BJ (cell line): ENCODE results near the gene NAA10. TPM values are rescaled to one million over a fixed set of nuclear protein-coding genes. Genes with fewer than 3 reads are reported as not detected.

Experiments
- CTCF ChIA-PET: fragments of 350-600 bp; formaldehyde crosslinking; extraction: SDS; loops from one replicate; lab custom pipeline; 2021; ENCODE audit warnings: antibody characterized with exemption, inconsistent platforms; lab: Yijun Ruan, JAX
- POLR2A ChIA-PET: fragments of 300-600 bp; sonication (Branson Sonifier 250); formaldehyde crosslinking; extraction: SDS; loops from one replicate; lab custom pipeline; 2021; ENCODE audit warnings: antibody characterized with exemption; lab: Charles Lee
- DNase-seq: peaks from one replicate; pipeline ENCODE4 v3.0.0-alpha.2; 2011; ENCODE audit warnings: low read depth
- H3K27me3 ChIP-seq: 2 replicates; pipeline ENCODE4 v1.6.0; 2011; ENCODE audit warnings: low read length; ENCODE audit not compliant: control insufficient read depth, insufficient read depth
- H3K36me3 ChIP-seq: 2 replicates; pipeline ENCODE4 v1.5.1; 2011; ENCODE audit warnings: low read length; ENCODE audit not compliant: control insufficient read depth, insufficient read depth
- H3K4me3 ChIP-seq: 2 replicates; pipeline ENCODE4 v1.5.1; 2011; ENCODE audit warnings: low read depth, mild to moderate bottlenecking, control low read depth, low read length
- polyA plus RNA-seq: library from polyadenylated mRNA; depleted of rRNA; stranded (reverse); fragments of >200 nt; gene quantifications from 2 replicates; pipeline ENCODE4 v1.2.3, GENCODE V29; 2011
- TF ChIP-seq, protein P1 (sequence below): IDR thresholded peaks from 2 replicates; pipeline ENCODE4 v1.5.1; 2011; ENCODE audit warnings: low read depth, mild to moderate bottlenecking, control low read depth, inconsistent platforms, low read length, moderate library complexity; ENCODE audit not compliant: insufficient read depth

NAA10 gene
- polyA plus RNA-seq, 1 experiment: 76.0 TPM

DNA sequence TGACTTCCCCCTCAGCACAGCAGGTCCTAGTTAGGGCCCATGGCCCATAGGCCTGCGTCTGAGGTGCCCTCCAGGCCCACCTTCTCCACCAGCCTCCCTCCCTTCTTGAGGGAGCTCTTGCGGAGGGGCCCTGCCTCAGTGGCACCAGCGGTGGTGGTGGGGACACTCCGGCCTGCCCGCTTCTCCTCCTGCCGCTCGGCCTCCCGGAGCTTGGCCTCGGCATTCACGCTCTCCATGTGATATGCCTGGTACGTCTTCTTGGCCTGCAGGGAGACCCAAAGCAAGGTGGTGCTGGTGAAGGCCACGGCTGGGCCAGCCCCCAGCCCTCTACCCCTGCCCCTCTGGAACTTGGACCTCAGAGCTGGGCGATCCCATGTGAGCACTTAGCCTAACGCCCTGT is 14.3 kb downstream of the NAA10 start:
- ChIA-PET CTCF (interaction anchor here (0.7 kb wide), 1 partner anchor 128 kb away, joined by 3 read pairs; no protein-coding TSS in a partner anchor), POLR2A (no interaction called here)
- no peaks in the 10 kb centered on the region for H3K27me3 ChIP-seq
- no peak overlapping the region for H3K4me3 ChIP-seq
- DNase-seq: no peak
- H3K36me3 ChIP-seq: no peaks in the 10 kb centered on the region
- TF ChIP-seq, protein P1, sequence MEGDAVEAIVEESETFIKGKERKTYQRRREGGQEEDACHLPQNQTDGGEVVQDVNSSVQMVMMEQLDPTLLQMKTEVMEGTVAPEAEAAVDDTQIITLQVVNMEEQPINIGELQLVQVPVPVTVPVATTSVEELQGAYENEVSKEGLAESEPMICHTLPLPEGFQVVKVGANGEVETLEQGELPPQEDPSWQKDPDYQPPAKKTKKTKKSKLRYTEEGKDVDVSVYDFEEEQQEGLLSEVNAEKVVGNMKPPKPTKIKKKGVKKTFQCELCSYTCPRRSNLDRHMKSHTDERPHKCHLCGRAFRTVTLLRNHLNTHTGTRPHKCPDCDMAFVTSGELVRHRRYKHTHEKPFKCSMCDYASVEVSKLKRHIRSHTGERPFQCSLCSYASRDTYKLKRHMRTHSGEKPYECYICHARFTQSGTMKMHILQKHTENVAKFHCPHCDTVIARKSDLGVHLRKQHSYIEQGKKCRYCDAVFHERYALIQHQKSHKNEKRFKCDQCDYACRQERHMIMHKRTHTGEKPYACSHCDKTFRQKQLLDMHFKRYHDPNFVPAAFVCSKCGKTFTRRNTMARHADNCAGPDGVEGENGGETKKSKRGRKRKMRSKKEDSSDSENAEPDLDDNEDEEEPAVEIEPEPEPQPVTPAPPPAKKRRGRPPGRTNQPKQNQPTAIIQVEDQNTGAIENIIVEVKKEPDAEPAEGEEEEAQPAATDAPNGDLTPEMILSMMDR: no peak

DNA sequence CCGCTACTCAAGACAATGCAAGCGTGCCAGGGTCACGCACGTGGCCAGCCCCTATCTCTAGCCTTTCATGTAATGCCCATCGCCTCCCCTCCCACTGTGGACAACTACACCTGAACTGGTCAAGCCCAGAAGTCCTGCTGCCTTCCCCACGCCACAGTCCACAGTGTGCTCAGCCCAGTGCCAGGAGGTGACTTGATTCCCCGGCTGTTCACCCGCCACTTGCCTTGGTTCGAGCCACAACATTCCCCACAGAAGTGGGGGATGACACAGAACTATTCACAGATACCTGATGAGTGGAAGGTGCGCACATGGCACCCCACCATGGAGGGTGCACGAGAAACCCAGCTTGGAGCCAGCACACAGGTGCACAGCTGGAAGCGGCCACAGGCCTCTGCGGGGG is 15.6 kb downstream of the NAA10 start:
- no peaks in the 10 kb centered on the region for H3K27me3 ChIP-seq
- POLR2A ChIA-PET: no interaction called here

DNA sequence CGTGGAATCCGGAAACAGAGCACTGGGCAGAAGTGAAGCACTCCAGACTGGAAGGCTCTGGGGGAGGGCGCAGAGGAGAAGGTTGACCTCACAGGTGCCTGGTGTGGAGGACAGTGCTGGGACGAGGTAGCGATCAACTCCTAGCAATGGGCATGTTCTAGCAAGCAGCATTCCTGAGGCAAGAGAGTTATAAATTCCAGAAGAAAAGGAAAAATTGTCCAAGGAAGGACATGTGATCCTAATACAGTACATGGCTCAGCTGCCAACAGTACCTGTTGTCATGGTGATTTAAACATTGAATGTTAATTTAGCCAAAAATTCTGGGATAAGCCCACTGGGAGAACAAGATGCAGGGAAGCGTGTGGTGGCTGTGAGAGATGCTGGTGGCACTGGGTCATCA is 17.0 kb downstream of the NAA10 start:
- no peaks in the 10 kb centered on the region for H3K36me3 ChIP-seq
- no peaks in the 10 kb centered on the region for H3K27me3 ChIP-seq
- ChIA-PET CTCF (no interaction called here), POLR2A (no interaction called here)
- TF ChIP-seq, protein P1: no peak
- no peak overlapping the region for H3K4me3 ChIP-seq
- DNase-seq: no peak

More for the DNA sequence above, 15.6 kb downstream of the NAA10 start:
- no peaks in the 10 kb centered on the region for H3K36me3 ChIP-seq
- CTCF ChIA-PET: no interaction called here
- no peak overlapping the region for H3K4me3 ChIP-seq
- TF ChIP-seq, protein P1: no peak
- DNase-seq: no peak

DNA sequence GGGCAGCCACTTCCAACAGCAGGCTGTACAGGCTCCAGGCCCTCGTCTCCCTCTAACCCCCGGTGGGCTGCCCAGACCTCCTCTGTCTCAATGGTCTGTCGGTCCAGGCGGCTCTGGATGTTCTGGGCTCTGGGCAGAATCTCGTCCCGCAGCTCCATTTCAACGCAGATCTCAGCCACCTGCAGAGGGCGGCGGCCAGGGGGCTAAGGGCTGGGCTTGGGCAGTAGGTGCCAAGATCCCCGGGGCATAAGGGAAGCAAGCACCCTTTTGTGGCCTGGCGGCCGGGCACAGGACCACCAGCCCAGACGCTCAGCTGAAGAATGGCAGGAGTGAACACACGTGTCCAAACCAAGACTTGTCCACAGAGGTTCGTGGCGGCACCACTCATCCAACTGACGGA is 21.1 kb downstream of the NAA10 start:
- TF ChIP-seq, protein P1: no peak
- Histone ChIP-seq H3K36me3 (no peaks in the 10 kb centered on the region), H3K4me3 (no peak overlapping the region), H3K27me3 (no peaks in the 10 kb centered on the region)
- POLR2A ChIA-PET: no interaction called here
- no peak for DNase-seq
- CTCF ChIA-PET: interaction anchor here (1.0 to 5.1 kb wide), 2 partner anchors 9 to 13 kb away, joined by 4 to 26 read pairs; no protein-coding TSS in a partner anchor

DNA sequence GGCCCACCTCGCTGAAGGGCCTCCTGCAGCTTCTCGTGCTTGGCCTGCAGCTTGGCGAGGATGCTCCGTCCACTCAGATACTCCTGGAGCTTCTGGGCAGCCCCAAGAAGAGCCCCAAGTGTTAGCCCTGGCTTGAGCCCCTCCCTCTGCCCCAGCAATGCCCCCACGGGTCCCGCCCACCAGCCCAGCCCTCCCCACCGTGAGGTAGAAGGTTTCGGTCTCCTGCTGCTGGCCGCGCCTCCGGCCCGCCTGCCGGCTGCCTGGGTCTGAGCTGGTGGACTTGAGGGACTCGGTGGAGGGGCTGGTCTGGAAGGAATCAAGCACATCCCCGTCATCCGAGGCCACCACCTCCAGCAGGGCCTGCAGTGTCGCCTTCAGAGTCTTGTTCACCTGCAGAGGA is 21.6 kb downstream of the NAA10 start:
- Histone ChIP-seq H3K4me3 (no peak overlapping the region), H3K36me3 (no peaks in the 10 kb centered on the region), H3K27me3 (no peaks in the 10 kb centered on the region)
- POLR2A ChIA-PET: no interaction called here
- no peak for DNase-seq
- TF ChIP-seq, protein P1: no peak
- CTCF ChIA-PET: interaction anchor here (1.0 to 5.1 kb wide), 3 partner anchors 9 to 13 kb away, joined by 4 to 26 read pairs (median 4); no protein-coding TSS in a partner anchor
